ENCODE measurements around the gene EML6.

EML6 gene

DNA sequence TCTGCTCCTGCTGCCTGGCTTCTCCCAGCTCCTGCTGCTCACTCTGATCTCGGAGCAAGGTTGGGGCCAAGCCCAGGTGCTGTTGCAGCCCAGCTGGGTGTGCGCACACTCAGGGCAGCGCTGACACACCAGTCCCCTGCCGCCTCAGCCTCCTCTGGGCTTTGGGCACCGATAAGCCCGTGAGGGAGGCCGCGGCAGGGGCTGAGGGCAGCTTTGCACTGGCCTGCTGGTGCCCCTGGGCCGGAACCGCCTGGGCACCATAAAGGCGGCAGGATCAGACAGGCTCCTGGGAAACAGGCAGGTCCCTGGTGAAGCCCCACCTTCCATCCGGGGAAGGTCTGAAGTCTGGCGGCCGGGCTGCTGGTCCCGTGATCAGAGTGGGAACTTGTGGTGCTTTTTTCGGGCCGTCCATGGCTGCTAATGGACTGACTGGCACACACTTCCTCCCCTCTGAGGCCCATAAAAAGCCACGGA is 14.1 kb upstream of the EML6 start:
- no peaks in the 10 kb centered on the region for H3K4me1 ChIP-seq (ENCODE audit: insufficient read depth, low read length)
- no peaks in the 10 kb centered on the region for H3K36me3 ChIP-seq (ENCODE audit: insufficient read depth, low read length)
- no peaks in the 10 kb centered on the region for H3K9me3 ChIP-seq (ENCODE audit: low read length)
- H3K9ac ChIP-seq (ENCODE audit: low read length), result no peak overlapping the region
- peaks cover 0 to 6% of the 10 kb centered on the region in 2 donors for H3K27me3 ChIP-seq (ENCODE audit: control insufficient read depth in 1 of 2, insufficient read depth in 2 of 2, low read length in 2 of 2)
- H3K4me3 ChIP-seq (ENCODE audit: low read depth in 1 of 2, low read length in 2 of 2), result peak overlapping the region; percentile 15 to 68
- no peak overlapping the region for H3K27ac ChIP-seq (ENCODE audit: low read depth, low read length)

GRCh38 chr2:54710216-54710615 is 13.2 kb upstream of the EML6 start:
- Histone ChIP-seq H3K9me3 (ENCODE audit: low read length) (no peaks in the 10 kb centered on the region), H3K27ac (ENCODE audit: low read depth, low read length) (no peak overlapping the region), H3K9ac (ENCODE audit: low read length) (no peak overlapping the region), H3K4me1 (ENCODE audit: insufficient read depth, low read length) (no peaks in the 10 kb centered on the region), H3K27me3 (ENCODE audit: control insufficient read depth in 1 of 2, insufficient read depth in 2 of 2, low read length in 2 of 2) (peaks cover 0 to 6% of the 10 kb centered on the region in 2 donors), H3K4me3 (ENCODE audit: low read depth in 1 of 2, low read length in 2 of 2) (no peak overlapping the region), H3K36me3 (ENCODE audit: insufficient read depth, low read length) (no peaks in the 10 kb centered on the region)

DNA sequence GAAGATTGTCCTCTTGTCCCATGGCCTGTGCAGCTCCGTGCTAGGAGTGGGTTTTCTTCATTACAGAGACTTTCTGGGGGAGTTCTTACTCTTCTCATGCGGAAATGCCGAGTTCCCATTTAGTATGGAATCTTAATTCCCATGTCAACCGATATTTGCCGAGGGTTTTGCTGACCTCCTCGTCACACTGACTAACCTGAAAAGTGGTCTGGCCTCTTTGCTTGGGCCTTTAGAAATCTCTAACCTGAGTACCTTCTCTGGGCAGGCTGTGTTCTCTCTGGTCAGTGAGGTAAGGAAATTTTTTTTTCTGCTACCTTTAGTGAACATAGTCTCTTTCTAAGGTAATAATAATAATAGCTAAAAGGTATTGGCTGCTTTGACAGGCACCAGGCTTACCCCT is 10.9 kb upstream of the EML6 start:
- no peaks in the 10 kb centered on the region for H3K9me3 ChIP-seq (ENCODE audit: low read length)
- H3K9ac ChIP-seq (ENCODE audit: low read length), result no peak overlapping the region
- H3K36me3 ChIP-seq (ENCODE audit: insufficient read depth, low read length), result no peaks in the 10 kb centered on the region
- H3K4me1 ChIP-seq (ENCODE audit: insufficient read depth, low read length), result no peaks in the 10 kb centered on the region
- no peak overlapping the region for H3K4me3 ChIP-seq (ENCODE audit: low read depth in 1 of 2, low read length in 2 of 2)
- H3K27me3 ChIP-seq (ENCODE audit: control insufficient read depth in 1 of 2, insufficient read depth in 2 of 2, low read length in 2 of 2), result peaks cover 0 to 6% of the 10 kb centered on the region in 2 donors
- no peak overlapping the region for H3K27ac ChIP-seq (ENCODE audit: low read depth, low read length)

DNA sequence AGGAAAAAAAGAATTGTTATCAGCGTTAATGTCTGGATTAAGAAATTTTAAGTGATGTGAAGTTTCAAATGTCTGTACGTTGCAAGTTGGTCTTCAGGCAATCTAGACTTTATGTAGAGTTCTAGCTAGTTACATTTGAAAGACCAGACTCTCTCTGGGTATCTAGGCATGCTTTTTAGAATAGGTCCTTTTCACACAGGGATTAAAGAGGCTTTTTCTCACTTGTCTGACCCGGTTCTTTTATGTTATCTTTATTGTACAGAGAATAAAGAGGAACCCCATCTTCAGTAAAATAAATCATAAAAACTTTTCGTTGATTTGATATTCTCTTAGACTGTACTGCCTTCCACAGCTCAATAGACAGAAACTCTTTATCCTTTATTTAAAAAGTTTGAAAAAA is 8.5 kb upstream of the EML6 start:
- Histone ChIP-seq H3K36me3 (ENCODE audit: insufficient read depth, low read length) (no peaks in the 10 kb centered on the region), H3K27ac (ENCODE audit: low read depth, low read length) (no peak overlapping the region), H3K9ac (ENCODE audit: low read length) (no peak overlapping the region), H3K27me3 (ENCODE audit: control insufficient read depth in 1 of 2, insufficient read depth in 2 of 2, low read length in 2 of 2) (no peaks in the 10 kb centered on the region), H3K4me1 (ENCODE audit: insufficient read depth, low read length) (no peaks in the 10 kb centered on the region), H3K9me3 (ENCODE audit: low read length) (no peaks in the 10 kb centered on the region), H3K4me3 (ENCODE audit: low read depth in 1 of 2, low read length in 2 of 2) (no peak overlapping the region)

- Histone ChIP-seq H3K27ac (ENCODE audit: low read depth, low read length) (no peak overlapping the region), H3K9ac (ENCODE audit: low read length) (no peak overlapping the region), H3K4me1 (ENCODE audit: insufficient read depth, low read length) (no peaks in the 10 kb centered on the region), H3K27me3 (ENCODE audit: control insufficient read depth in 1 of 2, insufficient read depth in 2 of 2, low read length in 2 of 2) (no peaks in the 10 kb centered on the region), H3K4me3 (ENCODE audit: low read depth in 1 of 2, low read length in 2 of 2) (no peak overlapping the region), H3K36me3 (ENCODE audit: insufficient read depth, low read length) (no peaks in the 10 kb centered on the region), H3K9me3 (ENCODE audit: low read length) (no peaks in the 10 kb centered on the region)
These were observed 7.1 kb upstream of the EML6 start for GRCh38 chr2:54716375-54716774.

DNA sequence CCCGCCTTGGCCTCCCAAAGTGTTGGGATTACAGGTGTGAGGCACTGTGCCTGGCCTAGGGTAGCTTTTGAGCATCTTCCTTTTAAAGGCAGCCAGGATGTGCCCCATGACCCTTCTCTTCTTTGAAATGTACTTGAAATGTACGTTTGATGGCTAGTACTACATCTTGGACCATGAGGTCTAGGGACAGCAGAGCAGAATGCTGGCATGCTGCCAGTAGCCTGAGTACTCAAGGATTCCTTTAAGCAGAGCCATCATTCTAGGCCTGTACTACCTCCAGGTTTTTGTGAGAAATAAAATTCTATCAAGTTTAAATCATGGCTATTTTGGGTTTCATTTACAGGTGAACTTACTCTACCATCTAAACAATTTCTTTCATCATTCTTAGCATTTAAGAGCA is 2.9 kb upstream of the EML6 start:
- Histone ChIP-seq H3K4me1 (ENCODE audit: insufficient read depth, low read length) (peaks cover 12% of the 10 kb centered on the region), H3K27ac (ENCODE audit: low read depth, low read length) (no peak overlapping the region), H3K36me3 (ENCODE audit: insufficient read depth, low read length) (no peaks in the 10 kb centered on the region), H3K27me3 (ENCODE audit: control insufficient read depth in 1 of 2, insufficient read depth in 2 of 2, low read length in 2 of 2) (peaks cover 0 to 7% of the 10 kb centered on the region in 2 donors), H3K9me3 (ENCODE audit: low read length) (no peaks in the 10 kb centered on the region), H3K9ac (ENCODE audit: low read length) (no peak overlapping the region), H3K4me3 (ENCODE audit: low read depth in 1 of 2, low read length in 2 of 2) (no peak overlapping the region)

DNA sequence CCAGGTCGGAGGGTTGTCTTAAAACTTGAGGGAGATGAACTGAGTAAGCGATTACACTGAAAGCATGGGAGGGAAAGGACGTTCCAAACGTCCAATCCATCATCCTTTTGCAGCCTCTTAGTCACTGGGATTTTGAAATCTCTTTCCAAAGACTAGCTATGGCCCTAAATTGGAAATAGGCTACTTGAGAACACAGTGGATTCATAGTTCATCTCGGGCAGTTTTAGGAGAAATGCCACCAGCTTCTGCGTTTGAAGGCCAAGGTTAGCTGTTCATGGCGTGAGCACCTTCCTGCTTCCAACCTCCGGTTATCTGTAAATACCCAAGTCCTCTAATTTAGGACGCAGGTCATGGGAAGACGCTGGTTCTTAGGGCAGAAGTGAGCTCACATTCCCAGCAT is 821 bp upstream of the EML6 start:
- no peaks in the 10 kb centered on the region for H3K36me3 ChIP-seq (ENCODE audit: insufficient read depth, low read length)
- H3K27me3 ChIP-seq (ENCODE audit: control insufficient read depth in 1 of 2, insufficient read depth in 2 of 2, low read length in 2 of 2), result peaks cover 0 to 10% of the 10 kb centered on the region in 2 donors
- H3K27ac ChIP-seq (ENCODE audit: low read depth, low read length), result peak overlapping the region; percentile 75
- H3K9me3 ChIP-seq (ENCODE audit: low read length), result no peaks in the 10 kb centered on the region
- peaks cover 12% of the 10 kb centered on the region for H3K4me1 ChIP-seq (ENCODE audit: insufficient read depth, low read length)
- peak overlapping the region; percentile 76 to 81 for H3K4me3 ChIP-seq (ENCODE audit: low read depth in 1 of 2, low read length in 2 of 2)
- H3K9ac ChIP-seq (ENCODE audit: low read length), result peak overlapping the region; percentile 56

GRCh38 chr2:54723996-54724559 is 616 bp downstream of the EML6 start:
- no peak overlapping the region for H3K9ac ChIP-seq (ENCODE audit: low read length)
- H3K9me3 ChIP-seq (ENCODE audit: low read length), result no peaks in the 10 kb centered on the region
- H3K4me1 ChIP-seq (ENCODE audit: insufficient read depth, low read length), result peaks cover 12% of the 10 kb centered on the region
- peaks cover 0 to 10% of the 10 kb centered on the region in 2 donors for H3K27me3 ChIP-seq (ENCODE audit: control insufficient read depth in 1 of 2, insufficient read depth in 2 of 2, low read length in 2 of 2)
- H3K27ac ChIP-seq (ENCODE audit: low read depth, low read length), result no peak overlapping the region
- no peaks in the 10 kb centered on the region for H3K36me3 ChIP-seq (ENCODE audit: insufficient read depth, low read length)
- H3K4me3 ChIP-seq (ENCODE audit: low read depth in 1 of 2, low read length in 2 of 2), result peak overlapping the region; percentile 76 to 81

- H3K27ac ChIP-seq (ENCODE audit: low read depth, low read length), result no peak overlapping the region
- H3K27me3 ChIP-seq (ENCODE audit: control insufficient read depth in 1 of 2, insufficient read depth in 2 of 2, low read length in 2 of 2), result peaks cover 0 to 10% of the 10 kb centered on the region in 2 donors
- H3K36me3 ChIP-seq (ENCODE audit: insufficient read depth, low read length), result no peaks in the 10 kb centered on the region
- no peak overlapping the region for H3K9ac ChIP-seq (ENCODE audit: low read length)
- peaks cover 12% of the 10 kb centered on the region for H3K4me1 ChIP-seq (ENCODE audit: insufficient read depth, low read length)
- H3K9me3 ChIP-seq (ENCODE audit: low read length), result no peaks in the 10 kb centered on the region
- peak overlapping the region; percentile 76 to 81 for H3K4me3 ChIP-seq (ENCODE audit: low read depth in 1 of 2, low read length in 2 of 2)
These were observed 1.3 kb downstream of the EML6 start for GRCh38 chr2:54724560-54725342.

- H3K9me3 ChIP-seq (ENCODE audit: low read length), result no peaks in the 10 kb centered on the region
- no peaks in the 10 kb centered on the region for H3K36me3 ChIP-seq (ENCODE audit: insufficient read depth, low read length)
- no peak overlapping the region for H3K27ac ChIP-seq (ENCODE audit: low read depth, low read length)
- H3K9ac ChIP-seq (ENCODE audit: low read length), result no peak overlapping the region
- H3K27me3 ChIP-seq (ENCODE audit: control insufficient read depth in 1 of 2, insufficient read depth in 2 of 2, low read length in 2 of 2), result peaks cover 0 to 10% of the 10 kb centered on the region in 2 donors
- peak overlapping the region; percentile 29 to 34 for H3K4me3 ChIP-seq (ENCODE audit: low read depth in 1 of 2, low read length in 2 of 2)
- H3K4me1 ChIP-seq (ENCODE audit: insufficient read depth, low read length), result peaks cover 12% of the 10 kb centered on the region
These were observed 2.1 kb downstream of the EML6 start for GRCh38 chr2:54725343-54726099.

GRCh38 chr2:54726431-54726830 is 3.0 kb downstream of the EML6 start:
- H3K27me3 ChIP-seq (ENCODE audit: control insufficient read depth in 1 of 2, insufficient read depth in 2 of 2, low read length in 2 of 2), result peaks cover 0 to 10% of the 10 kb centered on the region in 2 donors
- no peak overlapping the region for H3K27ac ChIP-seq (ENCODE audit: low read depth, low read length)
- no peaks in the 10 kb centered on the region for H3K36me3 ChIP-seq (ENCODE audit: insufficient read depth, low read length)
- no peaks in the 10 kb centered on the region for H3K9me3 ChIP-seq (ENCODE audit: low read length)
- no peak overlapping the region for H3K9ac ChIP-seq (ENCODE audit: low read length)
- no peak overlapping the region for H3K4me3 ChIP-seq (ENCODE audit: low read depth in 1 of 2, low read length in 2 of 2)
- H3K4me1 ChIP-seq (ENCODE audit: insufficient read depth, low read length), result peaks cover 12% of the 10 kb centered on the region
